Activated CD4-positive, alpha-beta T cell treated with anti-CD3 and anti-CD28 coated beads, Interleukin-2, amount 50 U/mL, for 1 hour (primary cell): ENCODE results near the gene DNM2.
"Not testable (repeated sequence)": the region's sequence is repeated elsewhere in the genome, so short reads cannot be mapped to it uniquely, and the experiment has no call there.

Experiments used
- DNase-seq: peaks from one replicate; pipeline ENCODE4 v3.0.0-alpha.2; 2020

The DNM2 gene

GRCh38 chr19:10839114-10840050, 121.5 kb downstream of the DNM2 start:
- no peak for DNase-seq

- DNase-seq, result no peak
Observed at GRCh38 chr19:10842788-10843187, 124.9 kb downstream of the DNM2 start.

GRCh38 chr19:10846500-10847202, 128.8 kb downstream of the DNM2 start:
- no peak for DNase-seq

GRCh38 chr19:10848230-10848856, 130.5 kb downstream of the DNM2 start, which contains the start of gene C19orf38:
TSS of gene C19orf38 (plus strand) at chr19:10848415. CDS start at chr19:10848509, 94 bp downstream.
- DNase-seq, result no peak

- DNase-seq, result no peak
Observed at GRCh38 chr19:10850631-10851030, 132.8 kb downstream of the DNM2 start.

GRCh38 chr19:10852098-10852800, 134.4 kb downstream of the DNM2 start:
- DNase-seq, result no peak

- DNase-seq, result no peak
Observed at GRCh38 chr19:10852941-10853340, 135.1 kb downstream of the DNM2 start.

- no peak for DNase-seq
Observed at GRCh38 chr19:10854350-10855089, 136.6 kb downstream of the DNM2 start.

GRCh38 chr19:10855879-10856522, 138.1 kb downstream of the DNM2 start:
- DNase-seq, result no peak

- not testable (repeated sequence) for DNase-seq
Observed at GRCh38 chr19:10856899-10857298, 139.0 kb downstream of the DNM2 start.

GRCh38 chr19:10858204-10858828, 140.4 kb downstream of the DNM2 start:
- no peak for DNase-seq

GRCh38 chr19:10861103-10861651, 143.3 kb downstream of the DNM2 start:
- peak; percentile 34 for DNase-seq

GRCh38 chr19:10862561-10863106, 144.8 kb downstream of the DNM2 start:
- DNase-seq, result no peak

- DNase-seq, result no peak
Observed at GRCh38 chr19:10863107-10863717, 145.3 kb downstream of the DNM2 start.

GRCh38 chr19:10864538-10864899, 146.6 kb downstream of the DNM2 start:
- DNase-seq, result peak; percentile 80

GRCh38 chr19:10866495-10866894, 148.6 kb downstream of the DNM2 start:
- no peak for DNase-seq

GRCh38 chr19:10868872-10869547, 151.1 kb downstream of the DNM2 start:
- no peak for DNase-seq

- DNase-seq, result not testable (repeated sequence)
Observed at GRCh38 chr19:10869872-10870311, 152.0 kb downstream of the DNM2 start.

GRCh38 chr19:10870501-10870954, 152.6 kb downstream of the DNM2 start:
- no peak for DNase-seq
